ENCODE results near the gene OR9I1. TPM values are rescaled to one million over a fixed set of nuclear protein-coding genes. Genes with fewer than 3 reads are reported as not detected.

Gene OR9I1
- total RNA-seq, 1 donor from 2014 or later, result not detected

GRCh38 chr11:58075781-58076180 lies 49.5 kb downstream of the OR9I1 start:
- DNase-seq (ENCODE audit: low spot score), result no peak
- Mint-ChIP-seq H3K4me1 (ENCODE audit: low read depth) (no peaks in the 10 kb centered on the region), H3K9me3 (peaks cover 4% of the 10 kb centered on the region), H3K27me3 (ENCODE audit: low read depth) (no peaks in the 10 kb centered on the region), H3K36me3 (ENCODE audit: low read depth) (no peaks in the 10 kb centered on the region), H3K4me3 (ENCODE audit: low read depth) (no peak overlapping the region), H3K27ac (no peak overlapping the region)
- intact Hi-C loops (cut with micrococcal nuclease), result no loop called here

DNA sequence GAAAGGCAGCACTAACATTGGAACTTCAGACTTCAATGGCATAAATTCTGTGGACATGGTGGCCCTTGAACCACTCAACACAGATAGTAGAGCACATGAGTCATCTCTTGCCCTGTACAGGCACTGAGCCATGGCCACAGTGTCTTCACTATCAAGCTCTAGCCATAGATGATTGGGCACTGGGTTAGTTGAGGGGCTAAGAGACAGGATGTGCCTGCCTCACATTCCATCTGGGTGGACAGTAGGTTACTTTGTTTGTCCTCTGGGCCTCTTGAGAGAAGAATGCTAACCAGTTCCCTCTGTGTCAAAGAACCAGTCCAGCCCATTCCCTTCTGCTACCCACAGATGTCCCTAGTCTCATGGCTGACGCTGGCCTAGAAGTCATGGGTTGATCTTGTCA lies 54.7 kb downstream of the OR9I1 start:
- no peaks in the 10 kb centered on the region for H3K27me3 Mint-ChIP-seq (ENCODE audit: low read depth)
- no peak overlapping the region for H3K4me3 Mint-ChIP-seq (ENCODE audit: low read depth)
- H3K9me3 Mint-ChIP-seq, result peaks cover 4% of the 10 kb centered on the region

GRCh38 chr11:58068655-58069054 lies 56.7 kb downstream of the OR9I1 start:
- no peak overlapping the region for H3K4me3 Mint-ChIP-seq (ENCODE audit: low read depth)
- H3K4me1 Mint-ChIP-seq (ENCODE audit: low read depth), result no peaks in the 10 kb centered on the region
- H3K27ac Mint-ChIP-seq, result no peak overlapping the region
- no peaks in the 10 kb centered on the region for H3K36me3 Mint-ChIP-seq (ENCODE audit: low read depth)
- DNase-seq (ENCODE audit: low spot score), result no peak
- no peaks in the 10 kb centered on the region for H3K9me3 Mint-ChIP-seq
- intact Hi-C loops (cut with micrococcal nuclease), result no loop called here
- no peaks in the 10 kb centered on the region for H3K27me3 Mint-ChIP-seq (ENCODE audit: low read depth)

More for the DNA sequence above, 54.7 kb downstream of the OR9I1 start:
- Mint-ChIP-seq H3K4me1 (ENCODE audit: low read depth) (no peaks in the 10 kb centered on the region), H3K27ac (no peak overlapping the region), H3K36me3 (ENCODE audit: low read depth) (no peaks in the 10 kb centered on the region)
- no peak for DNase-seq (ENCODE audit: low spot score)
- intact Hi-C loops (cut with micrococcal nuclease), result no loop called here

- no peaks in the 10 kb centered on the region for H3K9me3 Mint-ChIP-seq
- no peaks in the 10 kb centered on the region for H3K36me3 Mint-ChIP-seq (ENCODE audit: low read depth)
- H3K4me1 Mint-ChIP-seq (ENCODE audit: low read depth), result no peaks in the 10 kb centered on the region
- no peak for DNase-seq (ENCODE audit: low spot score)
- no peaks in the 10 kb centered on the region for H3K27me3 Mint-ChIP-seq (ENCODE audit: low read depth)
- H3K27ac Mint-ChIP-seq, result no peak overlapping the region
- H3K4me3 Mint-ChIP-seq (ENCODE audit: low read depth), result no peak overlapping the region
- intact Hi-C loops (cut with micrococcal nuclease), result no loop called here
Measured at GRCh38 chr11:58067685-58068084, 57.6 kb downstream of the OR9I1 start.

Other genes starting within 250 kb of the OR9I1 start
- not detected in 2 replicates for gene OR9Q1, start 101.6 kb downstream of the OR9I1 start, total RNA-seq
- not detected in 2 replicates for gene OR6Q1, start 94.6 kb downstream of the OR9I1 start, total RNA-seq
- not detected in 2 replicates for gene OR9Q2, start 63.5 kb upstream of the OR9I1 start, total RNA-seq
- gene OR1S2, start 78.6 kb upstream of the OR9I1 start, total RNA-seq, result not detected in 2 replicates
- gene OR1S1, start 87.2 kb upstream of the OR9I1 start, total RNA-seq, result not detected in 2 replicates
- gene OR10Q1, start 103.4 kb upstream of the OR9I1 start, total RNA-seq, result not detected in 2 replicates
- gene OR10W1, start 142.7 kb upstream of the OR9I1 start, total RNA-seq, result not detected in 2 replicates
- gene OR5B17, start 233.5 kb upstream of the OR9I1 start, total RNA-seq, result not detected in 2 replicates